Measurements from ENCODE around the gene IFI27L2.

GRCh38 chr14:94135476-94135875 lies 6.1 kb upstream of the IFI27L2 start:
- TF ChIP-seq CTCF (IDR thresholded peaks at IDR 0.05; ENCODE audit: low read depth, low read length, missing input control) (no peak), REST (IDR thresholded peaks at IDR 0.05) (no peak), MAX (IDR thresholded peaks at IDR 0.05) (no peak), RAD21 (IDR thresholded peaks at IDR 0.05) (no peak), JUND (IDR thresholded peaks at IDR 0.05) (no peak), YY1 (IDR thresholded peaks at IDR 0.05) (no peak), TAF1 (conservative IDR thresholded peaks at IDR 0.05) (no peak), HNF4G (IDR thresholded peaks at IDR 0.05) (no peak), ATF3 (IDR thresholded peaks at IDR 0.05) (no peak), EGR1 (IDR thresholded peaks at IDR 0.05; ENCODE audit: low read depth in 2 of 2) (no peak), FOXA1 (IDR thresholded peaks at IDR 0.05) (no peak), ZBTB33 (IDR thresholded peaks at IDR 0.05) (no peak), SP1 (IDR thresholded peaks at IDR 0.05) (no peak)
